ENCODE data around the gene LINGO3.
A peak's percentile ranks its signal among the peaks of the same experiment; 100 is the strongest.
"Not testable (repeated sequence)": the region's sequence is repeated elsewhere in the genome, so short reads cannot be mapped to it uniquely, and the experiment has no call there.

LINGO3 gene

DNA sequence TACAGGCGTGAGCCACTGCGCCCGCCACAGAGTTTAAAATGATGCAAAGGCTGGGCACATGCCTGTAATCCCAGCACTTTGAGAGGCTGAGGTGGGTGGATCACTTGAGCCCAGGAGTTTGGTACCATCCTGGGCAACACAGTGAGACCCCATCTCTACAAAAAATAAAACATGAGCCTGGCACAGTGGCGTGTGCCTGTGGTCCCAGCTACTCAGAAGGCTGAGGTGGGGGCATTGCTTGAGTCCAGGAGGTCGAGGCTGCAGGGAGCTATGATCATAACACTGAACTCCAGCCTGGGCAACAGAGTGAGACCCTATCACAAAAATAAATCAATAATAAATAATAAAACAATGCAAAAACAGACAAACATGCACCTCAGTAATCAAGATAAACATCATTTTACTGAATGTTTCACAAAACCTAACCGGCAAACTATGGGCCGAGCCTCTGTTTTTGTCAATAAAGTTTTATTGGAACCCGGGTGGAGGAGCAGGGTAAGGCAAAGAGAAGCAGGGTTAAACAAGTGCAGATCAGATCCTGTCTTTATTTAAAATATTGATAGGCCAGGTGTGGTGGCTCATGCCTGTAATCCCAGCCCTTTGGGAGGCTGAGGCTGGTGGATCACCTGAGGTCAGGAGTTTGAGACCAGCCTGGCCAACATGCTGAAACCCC is 24.0 kb downstream of the LINGO3 start:
- TF ChIP-seq, protein P1, sequence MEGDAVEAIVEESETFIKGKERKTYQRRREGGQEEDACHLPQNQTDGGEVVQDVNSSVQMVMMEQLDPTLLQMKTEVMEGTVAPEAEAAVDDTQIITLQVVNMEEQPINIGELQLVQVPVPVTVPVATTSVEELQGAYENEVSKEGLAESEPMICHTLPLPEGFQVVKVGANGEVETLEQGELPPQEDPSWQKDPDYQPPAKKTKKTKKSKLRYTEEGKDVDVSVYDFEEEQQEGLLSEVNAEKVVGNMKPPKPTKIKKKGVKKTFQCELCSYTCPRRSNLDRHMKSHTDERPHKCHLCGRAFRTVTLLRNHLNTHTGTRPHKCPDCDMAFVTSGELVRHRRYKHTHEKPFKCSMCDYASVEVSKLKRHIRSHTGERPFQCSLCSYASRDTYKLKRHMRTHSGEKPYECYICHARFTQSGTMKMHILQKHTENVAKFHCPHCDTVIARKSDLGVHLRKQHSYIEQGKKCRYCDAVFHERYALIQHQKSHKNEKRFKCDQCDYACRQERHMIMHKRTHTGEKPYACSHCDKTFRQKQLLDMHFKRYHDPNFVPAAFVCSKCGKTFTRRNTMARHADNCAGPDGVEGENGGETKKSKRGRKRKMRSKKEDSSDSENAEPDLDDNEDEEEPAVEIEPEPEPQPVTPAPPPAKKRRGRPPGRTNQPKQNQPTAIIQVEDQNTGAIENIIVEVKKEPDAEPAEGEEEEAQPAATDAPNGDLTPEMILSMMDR (IDR thresholded peaks at IDR 0.05; ENCODE audit: low read depth, low read length), result no peak
- no peak overlapping the region for H3K4me3 ChIP-seq (ENCODE audit: low read depth, low read length)

DNA sequence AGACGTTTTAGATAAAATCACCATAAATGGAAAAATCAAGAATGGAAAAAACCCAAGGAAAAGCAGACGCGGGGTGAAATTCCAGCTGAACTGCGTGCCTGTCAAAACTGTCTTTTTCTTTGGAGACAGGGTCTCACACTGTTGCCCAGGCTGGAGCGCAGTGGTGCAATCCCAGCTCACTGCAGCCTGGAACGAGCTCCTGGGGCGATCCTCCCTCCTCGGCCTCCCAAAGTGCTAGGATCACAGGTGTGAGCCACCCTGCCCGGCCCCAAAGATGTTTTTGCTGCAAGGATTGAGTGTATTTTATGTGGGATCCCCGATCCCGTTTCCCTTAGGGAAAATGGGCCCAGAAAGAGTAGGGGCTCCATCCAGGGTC is 25.1 kb downstream of the LINGO3 start:
- no peak overlapping the region for H3K4me3 ChIP-seq (ENCODE audit: low read depth, low read length)
- TF ChIP-seq, protein P1 (IDR thresholded peaks at IDR 0.05; ENCODE audit: low read depth, low read length), result no peak

DNA sequence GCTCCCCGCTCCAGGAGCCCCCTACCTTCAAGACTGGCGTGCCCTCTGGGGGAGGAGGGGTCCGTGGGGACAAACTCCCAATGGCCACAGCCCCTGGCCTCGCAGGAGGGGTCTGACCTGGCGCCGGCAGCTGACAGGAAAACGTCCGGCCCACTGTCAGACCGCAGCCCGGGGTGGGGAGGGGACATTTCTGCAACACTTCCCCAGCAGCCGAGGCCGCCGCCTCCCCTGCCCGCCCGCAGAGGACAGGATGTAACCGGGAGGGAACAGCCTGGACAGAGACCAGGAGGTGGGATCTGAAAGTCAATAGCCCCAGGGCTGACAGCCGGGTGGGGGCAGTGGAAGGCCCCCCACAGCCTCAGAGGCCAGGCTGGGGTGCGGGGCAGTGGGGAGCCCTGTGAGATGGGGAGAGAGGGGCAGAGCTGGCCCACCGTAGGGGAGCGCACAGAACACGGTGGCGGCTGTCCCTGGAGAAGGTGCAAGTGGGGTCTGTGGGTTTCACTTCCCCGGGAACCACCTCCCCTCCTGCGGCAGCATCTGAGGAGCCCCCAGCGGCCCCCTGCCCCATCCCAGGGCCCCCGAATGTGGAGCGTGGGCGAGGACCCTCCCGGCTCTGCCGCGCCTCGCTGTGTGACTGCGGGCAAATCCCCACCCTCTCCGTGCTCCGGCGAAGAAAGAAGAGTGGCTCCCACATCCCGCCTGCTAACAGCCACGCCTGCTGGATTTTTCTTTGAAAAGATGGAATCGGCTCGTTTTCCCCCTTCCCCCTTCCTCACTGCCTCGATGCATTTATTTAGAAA is 25.7 kb downstream of the LINGO3 start, which contains the start of gene PEAK3:
TSS of gene PEAK3 (minus strand) at position 114 of the 800 bp plus-strand sequence. CDS start 1,244 bp downstream, outside the sequence.
- TF ChIP-seq, protein P1 (IDR thresholded peaks at IDR 0.05; ENCODE audit: low read depth, low read length), result no peak
- H3K4me3 ChIP-seq (ENCODE audit: low read depth, low read length), result peak within 1 kb of the TSS; percentile 24

DNA sequence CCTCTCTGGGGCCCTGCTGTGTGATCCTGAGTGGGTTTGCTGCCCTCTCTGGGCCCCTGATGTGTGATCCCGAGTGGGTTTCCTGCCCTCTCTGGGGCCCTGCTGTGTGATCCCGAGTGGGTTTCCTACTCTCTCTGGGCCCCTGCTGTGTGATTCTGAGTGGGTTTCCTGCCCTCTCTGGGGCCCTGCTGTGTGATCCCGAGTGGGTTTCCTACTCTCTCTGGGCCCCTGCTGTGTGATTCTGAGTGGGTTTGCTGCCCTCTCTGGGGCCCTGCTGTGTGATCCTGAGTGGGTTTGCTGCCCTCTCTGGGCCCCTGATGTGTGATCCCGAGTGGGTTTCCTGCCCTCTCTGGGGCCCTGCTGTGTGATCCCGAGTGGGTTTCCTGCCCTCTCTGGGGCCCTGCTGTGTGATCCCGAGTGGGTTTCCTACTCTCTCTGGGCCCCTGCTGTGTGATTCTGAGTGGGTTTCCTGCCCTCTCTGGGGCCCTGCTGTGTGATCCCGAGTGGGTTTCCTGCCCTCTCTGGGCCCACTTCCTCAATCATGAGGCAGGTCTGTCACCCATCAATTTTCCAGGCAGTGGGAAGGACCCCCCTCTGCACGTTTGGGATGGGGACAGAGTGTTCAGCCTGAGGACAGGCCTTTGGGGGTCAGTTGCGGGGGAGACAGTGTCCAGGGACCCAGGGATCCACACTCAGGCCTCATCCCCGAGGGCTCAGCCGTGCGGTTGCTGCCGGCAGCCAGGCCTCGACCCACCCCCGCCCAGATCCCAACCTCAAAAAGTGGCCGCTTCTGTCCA is 26.5 kb downstream of the LINGO3 start:
- not testable (repeated sequence) for H3K4me3 ChIP-seq (ENCODE audit: low read depth, low read length)

DNA sequence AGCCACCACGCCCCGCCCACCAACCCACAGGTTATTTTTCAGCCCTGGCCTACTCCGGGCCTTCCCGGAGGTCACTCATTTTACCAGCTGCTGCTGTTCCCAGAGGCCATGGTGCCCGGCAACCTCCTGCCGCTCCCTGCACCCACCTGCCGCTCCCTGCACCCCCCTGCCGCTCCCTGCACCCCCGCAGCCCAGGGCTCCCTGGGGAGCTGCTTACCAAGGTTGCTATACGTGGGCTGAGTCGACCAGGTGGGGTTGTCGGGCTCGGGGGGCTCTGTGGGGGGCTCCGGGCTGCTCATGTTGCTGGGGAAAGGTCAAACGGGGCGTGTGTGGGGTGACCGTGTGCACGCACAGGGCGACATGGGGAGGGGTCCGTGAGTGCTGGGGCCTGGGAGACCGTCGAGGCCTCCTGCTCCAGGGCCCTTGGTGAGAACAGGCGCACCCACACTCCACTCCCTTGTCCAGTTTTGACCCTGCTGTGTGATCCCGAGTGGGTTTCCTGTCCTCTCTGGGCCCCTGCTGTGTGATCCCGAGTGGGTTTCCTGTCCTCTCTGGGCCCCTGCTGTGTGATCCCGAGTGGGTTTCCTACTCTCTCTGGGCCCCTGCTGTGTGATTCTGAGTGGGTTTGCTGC is 27.2 kb downstream of the LINGO3 start:
- TF ChIP-seq, protein P1 (IDR thresholded peaks at IDR 0.05; ENCODE audit: low read depth, low read length), result no peak
- H3K4me3 ChIP-seq (ENCODE audit: low read depth, low read length), result no peak overlapping the region

DNA sequence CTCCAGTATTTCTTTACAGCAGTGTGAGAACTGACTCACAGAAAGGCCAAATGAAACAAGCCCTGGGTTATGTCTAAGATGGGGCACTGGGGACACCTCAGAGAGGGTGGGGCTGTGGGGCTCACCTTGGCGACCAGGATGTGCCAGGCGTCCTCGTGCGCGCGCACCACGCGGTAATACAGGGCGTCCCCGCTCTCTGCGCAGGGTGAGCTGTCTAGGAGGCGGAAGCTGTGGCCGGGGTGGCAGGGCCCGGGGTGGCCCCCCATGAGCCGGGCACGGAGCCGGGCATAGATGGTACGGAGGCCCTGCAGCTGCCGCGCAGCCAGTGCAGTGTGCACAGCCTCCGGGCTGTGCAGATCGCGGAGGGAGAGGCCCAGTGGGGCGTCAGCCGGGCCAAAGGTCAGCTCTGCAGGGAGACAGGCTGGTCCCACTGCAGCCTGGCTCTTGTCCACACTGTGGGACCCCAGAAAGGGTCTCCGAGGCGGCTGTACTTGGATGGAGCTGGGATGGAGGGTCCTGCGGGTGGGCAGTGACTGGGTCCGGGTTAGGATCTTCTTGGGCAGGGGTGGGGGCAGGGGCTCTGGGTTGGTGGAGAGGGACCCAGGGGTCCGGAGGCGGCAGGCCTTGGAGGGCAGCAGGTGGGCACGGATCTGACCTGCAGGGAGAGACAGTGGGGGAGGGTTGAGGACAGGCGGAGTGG is 29.3 kb downstream of the LINGO3 start:
- H3K4me3 ChIP-seq (ENCODE audit: low read depth, low read length), result no peak overlapping the region
- TF ChIP-seq, protein P1 (IDR thresholded peaks at IDR 0.05; ENCODE audit: low read depth, low read length), result no peak

DNA sequence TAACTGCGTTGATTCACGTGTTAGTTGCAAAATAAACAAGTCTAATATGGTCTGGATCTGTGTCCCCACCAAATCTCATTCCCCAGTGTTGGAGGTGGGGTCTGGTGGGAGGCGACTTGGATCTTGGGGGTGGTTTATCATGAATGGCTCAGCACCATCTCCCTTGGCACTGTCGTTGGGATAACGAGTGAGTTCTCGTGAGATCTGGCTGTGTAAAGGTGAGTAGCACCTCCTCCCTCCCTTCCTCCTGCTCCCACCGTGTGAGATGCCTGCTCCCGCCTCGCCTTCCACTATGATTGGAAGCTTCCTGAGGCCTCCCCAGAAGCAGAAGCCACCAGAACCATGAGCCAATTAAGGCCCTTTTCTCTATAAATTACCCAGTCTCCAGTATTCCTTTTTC is 30.8 kb downstream of the LINGO3 start:
- no peak overlapping the region for H3K4me3 ChIP-seq (ENCODE audit: low read depth, low read length)
- TF ChIP-seq, protein P1 (IDR thresholded peaks at IDR 0.05; ENCODE audit: low read depth, low read length), result no peak
